Spleen (tissue), 7 donors: ENCODE data around the gene ZNF606.

Source experiments
- CTCF ChIP-seq, 11 experiments: fragments of 200-600 bp in 7 of 11; fragments of 450-650 bp in 4 of 11; sonication (generic) in 4 of 11; IDR thresholded peaks in 8 of 11; conservative IDR thresholded peaks in 3 of 11; 1 replicate in 7 of 11; 2 replicates in 4 of 11; pipeline versions ENCODE4 v1.4.0 to v1.8.0; 2016 to 2021; ENCODE audit warnings: antibody characterized with exemption in 11 of 11, inconsistent platforms in 4 of 11, mild to moderate bottlenecking in 1 of 11
- POLR2A ChIP-seq, 3 donors: fragments of 450-650 bp; IDR thresholded peaks; one replicate each; pipeline ENCODE4 v1.5.1; 2017; ENCODE audit warnings: antibody characterized with exemption in 3 of 3, mild to moderate bottlenecking in 1 of 3
- donor health status: DM: no; HTN: no; CAD: no; lungs with moderate emphysema.
- donor health status: DM: no; HTN: no; CAD: no.
- donor health status: DM: no; HTN: no; CAD: no.

- TF ChIP-seq CTCF (IDR thresholded peaks at IDR 0.05 in 8 of 11, conservative IDR thresholded peaks at IDR 0.05 in 3 of 11) (no peak), POLR2A (IDR thresholded peaks at IDR 0.05) (no peak)
Observed at GRCh38 chr19:58000677-58001076, 1.9 kb downstream of the ZNF606 start.
